ENCODE measurements around the gene CREBBP. TPM values are rescaled to one million over a fixed set of nuclear protein-coding genes. Genes with fewer than 3 reads are reported as not detected.

CREBBP gene
- total RNA-seq, 1 experiment from 2014 or later: 26.4 TPM

DNA sequence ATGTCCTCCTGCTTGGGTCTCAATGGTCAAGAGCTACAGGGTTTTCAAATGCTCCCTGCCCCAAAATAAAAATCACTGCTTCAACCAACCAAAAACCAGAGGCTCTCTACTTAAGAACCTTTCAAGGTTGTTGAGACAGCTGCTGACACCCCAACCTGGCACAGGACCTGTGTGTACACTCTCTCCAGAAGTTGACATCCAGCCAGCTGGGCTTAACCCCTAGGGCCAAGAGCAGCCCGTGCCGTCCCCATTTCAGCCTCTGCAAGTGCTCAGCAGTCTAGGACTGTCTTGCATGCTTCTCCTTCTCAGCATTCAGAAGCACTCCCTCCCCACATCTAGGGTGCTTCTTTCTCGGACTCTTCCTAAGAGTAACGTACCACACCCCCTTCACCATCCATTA lies 104.2 kb downstream of the CREBBP start:
- H3K79me2 ChIP-seq (ENCODE audit: low read length): peaks cover 23% of the 10 kb centered on the region
- H3K4me2 ChIP-seq (ENCODE audit: low read depth, low read length, poor library complexity, severe bottlenecking): no peak overlapping the region
- no peak for DNase-seq
- no peaks in the 10 kb centered on the region for H4K20me1 ChIP-seq (ENCODE audit: insufficient read depth, low read depth, low read length)
- no peak overlapping the region for H2AFZ ChIP-seq (ENCODE audit: low read length)
- no peak overlapping the region for H3K9ac ChIP-seq (ENCODE audit: low read length)
- H3K27me3 ChIP-seq (ENCODE audit: low read length): no peaks in the 10 kb centered on the region
- H3K4me1 ChIP-seq (ENCODE audit: low read length): peaks cover 12% of the 10 kb centered on the region
- no peak overlapping the region for H3K27ac ChIP-seq (ENCODE audit: low read length)
- no peaks in the 10 kb centered on the region for H3K9me2 ChIP-seq (replicated peaks; ENCODE audit: insufficient read depth, low read length)
- no peaks in the 10 kb centered on the region for H3K9me3 ChIP-seq (ENCODE audit: low read length)
- peaks cover 40% of the 10 kb centered on the region for H3K36me3 ChIP-seq (ENCODE audit: insufficient read depth, low read length)
- H3K4me3 ChIP-seq (ENCODE audit: low read length): no peak overlapping the region

DNA sequence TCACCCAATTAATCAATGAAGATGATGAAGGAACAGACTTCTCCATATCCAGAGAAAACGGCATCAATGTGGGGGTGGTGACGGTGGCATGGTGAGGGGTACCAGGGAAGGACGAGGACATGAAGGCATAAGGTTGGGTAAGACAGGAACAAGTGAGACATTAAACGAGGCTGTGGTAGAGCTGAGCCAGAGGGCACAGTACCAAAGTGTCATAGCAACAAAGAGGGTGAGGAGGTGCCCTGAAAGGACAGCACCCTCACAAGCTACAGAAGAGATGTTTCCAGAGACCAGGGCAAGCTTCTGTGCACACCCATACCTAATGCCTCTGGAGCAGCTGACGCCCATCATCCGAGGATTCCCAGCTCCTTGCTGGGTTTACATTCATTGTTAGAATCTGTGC lies 105.7 kb downstream of the CREBBP start:
- H4K20me1 ChIP-seq (ENCODE audit: insufficient read depth, low read depth, low read length): no peaks in the 10 kb centered on the region
- peaks cover 12% of the 10 kb centered on the region for H3K4me1 ChIP-seq (ENCODE audit: low read length)
- H3K27ac ChIP-seq (ENCODE audit: low read length): no peak overlapping the region
- H3K4me2 ChIP-seq (ENCODE audit: low read depth, low read length, poor library complexity, severe bottlenecking): no peak overlapping the region
- H3K4me3 ChIP-seq (ENCODE audit: low read length): no peak overlapping the region
- DNase-seq: no peak
- no peaks in the 10 kb centered on the region for H3K9me3 ChIP-seq (ENCODE audit: low read length)
- no peaks in the 10 kb centered on the region for H3K9me2 ChIP-seq (replicated peaks; ENCODE audit: insufficient read depth, low read length)
- peaks cover 40% of the 10 kb centered on the region for H3K36me3 ChIP-seq (ENCODE audit: insufficient read depth, low read length)
- H3K79me2 ChIP-seq (ENCODE audit: low read length): peaks cover 23% of the 10 kb centered on the region
- no peaks in the 10 kb centered on the region for H3K27me3 ChIP-seq (ENCODE audit: low read length)
- H2AFZ ChIP-seq (ENCODE audit: low read length): no peak overlapping the region
- H3K9ac ChIP-seq (ENCODE audit: low read length): no peak overlapping the region

DNA sequence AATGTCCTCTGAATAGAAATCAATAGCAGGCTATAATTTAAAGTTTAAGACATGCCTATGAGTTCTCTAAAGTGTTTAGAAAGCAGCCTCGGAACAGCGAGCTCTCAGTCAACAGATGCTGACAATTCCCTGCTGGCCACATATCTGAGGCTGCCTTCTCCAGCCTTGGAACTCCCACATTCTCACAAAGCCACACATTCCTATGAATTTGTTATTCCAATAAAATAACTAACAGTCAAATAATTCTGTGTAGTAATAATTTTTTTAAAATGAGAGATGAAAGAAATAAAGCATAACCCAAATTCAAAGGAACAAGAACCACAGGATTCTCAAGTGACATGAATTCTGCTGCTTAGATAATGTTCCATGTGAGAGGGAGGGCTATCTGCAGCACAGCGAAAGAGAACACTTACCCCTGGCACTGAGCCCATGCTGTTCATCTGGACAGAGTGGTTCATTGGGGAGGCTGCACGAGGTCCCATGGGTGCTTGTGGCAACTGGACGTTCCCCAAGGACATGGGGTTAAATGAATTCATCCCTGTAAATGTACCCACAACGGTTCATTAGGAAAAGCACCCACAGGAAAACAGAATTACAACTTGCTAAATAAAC lies 106.3 kb downstream of the CREBBP start:
- H3K27ac ChIP-seq (ENCODE audit: low read length): no peak overlapping the region
- no peak overlapping the region for H3K4me2 ChIP-seq (ENCODE audit: low read depth, low read length, poor library complexity, severe bottlenecking)
- DNase-seq: no peak
- H3K36me3 ChIP-seq (ENCODE audit: insufficient read depth, low read length): peaks cover 40% of the 10 kb centered on the region
- H3K9me3 ChIP-seq (ENCODE audit: low read length): no peaks in the 10 kb centered on the region
- H3K4me3 ChIP-seq (ENCODE audit: low read length): no peak overlapping the region
- H2AFZ ChIP-seq (ENCODE audit: low read length): no peak overlapping the region
- no peaks in the 10 kb centered on the region for H3K27me3 ChIP-seq (ENCODE audit: low read length)
- H3K9me2 ChIP-seq (replicated peaks; ENCODE audit: insufficient read depth, low read length): no peaks in the 10 kb centered on the region
- peaks cover 19% of the 10 kb centered on the region for H3K79me2 ChIP-seq (ENCODE audit: low read length)
- no peak overlapping the region for H3K9ac ChIP-seq (ENCODE audit: low read length)
- H3K4me1 ChIP-seq (ENCODE audit: low read length): peaks cover 12% of the 10 kb centered on the region
- no peaks in the 10 kb centered on the region for H4K20me1 ChIP-seq (ENCODE audit: insufficient read depth, low read depth, low read length)

DNA sequence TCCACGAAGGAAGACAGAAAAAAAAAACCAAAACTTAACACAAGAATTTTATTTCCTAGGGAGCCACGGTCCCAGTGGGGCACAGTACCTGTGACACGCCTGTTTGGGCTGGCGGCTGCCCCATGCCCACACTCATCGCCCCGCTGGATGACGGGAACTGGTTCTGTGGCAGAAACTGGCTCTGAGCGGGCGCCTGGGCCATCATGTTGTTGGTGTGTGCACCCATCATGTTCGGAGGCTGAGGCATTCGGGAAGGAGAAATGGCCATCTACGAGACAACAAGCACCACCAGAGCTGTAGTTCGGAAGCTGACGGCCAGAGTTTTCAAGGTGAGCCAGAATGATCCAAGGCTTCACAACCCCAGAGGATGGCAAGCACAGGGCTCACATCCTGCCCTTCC lies 106.8 kb downstream of the CREBBP start:
- Histone ChIP-seq H3K9me3 (ENCODE audit: low read length) (no peaks in the 10 kb centered on the region), H4K20me1 (ENCODE audit: insufficient read depth, low read depth, low read length) (no peaks in the 10 kb centered on the region), H3K9me2 (replicated peaks; ENCODE audit: insufficient read depth, low read length) (no peaks in the 10 kb centered on the region), H2AFZ (ENCODE audit: low read length) (no peak overlapping the region), H3K4me2 (ENCODE audit: low read depth, low read length, poor library complexity, severe bottlenecking) (no peak overlapping the region), H3K36me3 (ENCODE audit: insufficient read depth, low read length) (peaks cover 40% of the 10 kb centered on the region), H3K4me3 (ENCODE audit: low read length) (no peak overlapping the region), H3K9ac (ENCODE audit: low read length) (no peak overlapping the region), H3K4me1 (ENCODE audit: low read length) (peaks cover 9% of the 10 kb centered on the region), H3K27me3 (ENCODE audit: low read length) (no peaks in the 10 kb centered on the region), H3K27ac (ENCODE audit: low read length) (no peak overlapping the region), H3K79me2 (ENCODE audit: low read length) (peaks cover 18% of the 10 kb centered on the region)
- no peak for DNase-seq

DNA sequence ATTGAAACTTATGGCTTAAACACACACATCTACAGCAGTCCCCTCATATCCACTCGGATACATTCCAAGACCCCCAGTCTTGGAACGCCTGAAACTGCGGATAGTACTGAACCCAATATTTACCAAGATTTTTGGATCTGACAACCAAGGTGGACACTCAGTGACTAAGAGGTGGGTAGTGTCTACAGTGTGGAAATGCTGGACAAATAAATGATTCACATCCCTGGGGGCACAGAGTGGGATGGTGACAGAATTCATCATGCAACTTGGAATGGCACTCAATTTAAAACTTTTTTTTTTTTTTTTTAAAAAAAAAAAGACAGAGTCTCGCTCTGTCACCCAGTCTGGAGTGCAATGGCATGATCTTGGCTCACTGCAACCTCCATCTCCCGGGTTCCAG lies 109.0 kb downstream of the CREBBP start:
- no peak overlapping the region for H3K27ac ChIP-seq (ENCODE audit: low read length)
- H3K27me3 ChIP-seq (ENCODE audit: low read length): no peaks in the 10 kb centered on the region
- H2AFZ ChIP-seq (ENCODE audit: low read length): no peak overlapping the region
- no peak for DNase-seq
- no peak overlapping the region for H3K4me3 ChIP-seq (ENCODE audit: low read length)
- peaks cover 18% of the 10 kb centered on the region for H3K79me2 ChIP-seq (ENCODE audit: low read length)
- no peaks in the 10 kb centered on the region for H3K9me3 ChIP-seq (ENCODE audit: low read length)
- no peaks in the 10 kb centered on the region for H3K9me2 ChIP-seq (replicated peaks; ENCODE audit: insufficient read depth, low read length)
- H3K36me3 ChIP-seq (ENCODE audit: insufficient read depth, low read length): peaks cover 44% of the 10 kb centered on the region
- H3K4me1 ChIP-seq (ENCODE audit: low read length): no peaks in the 10 kb centered on the region
- no peak overlapping the region for H3K4me2 ChIP-seq (ENCODE audit: low read depth, low read length, poor library complexity, severe bottlenecking)
- no peaks in the 10 kb centered on the region for H4K20me1 ChIP-seq (ENCODE audit: insufficient read depth, low read depth, low read length)
- H3K9ac ChIP-seq (ENCODE audit: low read length): no peak overlapping the region

DNA sequence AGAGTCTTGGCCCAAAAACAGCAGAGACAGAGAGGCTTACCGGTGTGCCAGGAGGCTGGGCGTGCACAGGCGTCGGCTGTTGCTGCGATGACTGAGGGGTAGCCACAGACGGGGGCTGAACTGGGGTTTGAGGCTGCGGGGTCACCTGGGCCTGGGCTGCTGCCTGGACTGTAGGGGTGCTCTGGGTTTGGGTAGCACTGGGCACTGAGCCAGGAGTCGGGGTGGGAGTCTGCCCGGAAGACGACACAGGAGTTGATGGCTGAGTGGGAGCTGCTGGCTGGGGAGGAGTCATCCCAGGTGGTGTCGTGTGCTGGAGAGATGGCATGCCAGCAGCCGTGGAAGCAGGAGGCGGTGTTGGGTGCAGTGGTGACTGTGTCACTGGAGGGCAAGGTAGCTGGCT lies 110.0 kb downstream of the CREBBP start:
- H3K4me2 ChIP-seq (ENCODE audit: low read depth, low read length, poor library complexity, severe bottlenecking): no peak overlapping the region
- no peak overlapping the region for H2AFZ ChIP-seq (ENCODE audit: low read length)
- H4K20me1 ChIP-seq (ENCODE audit: insufficient read depth, low read depth, low read length): no peaks in the 10 kb centered on the region
- peaks cover 24% of the 10 kb centered on the region for H3K79me2 ChIP-seq (ENCODE audit: low read length)
- H3K36me3 ChIP-seq (ENCODE audit: insufficient read depth, low read length): peaks cover 46% of the 10 kb centered on the region
- H3K9me3 ChIP-seq (ENCODE audit: low read length): no peaks in the 10 kb centered on the region
- no peaks in the 10 kb centered on the region for H3K9me2 ChIP-seq (replicated peaks; ENCODE audit: insufficient read depth, low read length)
- H3K9ac ChIP-seq (ENCODE audit: low read length): no peak overlapping the region
- H3K4me3 ChIP-seq (ENCODE audit: low read length): no peak overlapping the region
- H3K27me3 ChIP-seq (ENCODE audit: low read length): no peaks in the 10 kb centered on the region
- H3K4me1 ChIP-seq (ENCODE audit: low read length): no peaks in the 10 kb centered on the region
- no peak overlapping the region for H3K27ac ChIP-seq (ENCODE audit: low read length)
- DNase-seq: no peak

DNA sequence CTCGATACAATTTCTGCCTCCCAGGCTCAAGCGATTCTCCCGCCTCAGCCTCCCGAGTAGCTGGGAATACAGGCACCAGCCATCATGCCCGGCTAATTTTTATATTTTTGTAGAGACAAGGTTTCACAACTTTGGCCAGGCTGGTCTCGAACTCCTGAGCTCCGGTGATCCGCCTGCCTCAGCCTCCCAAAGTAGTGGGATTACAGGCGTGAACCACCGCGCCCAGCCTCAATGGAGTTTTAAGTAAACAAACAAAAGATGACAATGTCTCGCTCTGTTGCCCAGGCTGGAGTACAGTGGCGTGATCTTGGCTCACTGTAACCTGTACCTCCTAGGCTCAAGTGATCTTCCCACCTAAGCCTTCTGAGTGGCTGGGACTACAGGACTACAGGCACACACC lies 110.6 kb downstream of the CREBBP start:
- no peak overlapping the region for H3K27ac ChIP-seq (ENCODE audit: low read length)
- peaks cover 24% of the 10 kb centered on the region for H3K79me2 ChIP-seq (ENCODE audit: low read length)
- H3K4me2 ChIP-seq (ENCODE audit: low read depth, low read length, poor library complexity, severe bottlenecking): no peak overlapping the region
- H3K9ac ChIP-seq (ENCODE audit: low read length): no peak overlapping the region
- H3K27me3 ChIP-seq (ENCODE audit: low read length): no peaks in the 10 kb centered on the region
- H3K9me3 ChIP-seq (ENCODE audit: low read length): no peaks in the 10 kb centered on the region
- H2AFZ ChIP-seq (ENCODE audit: low read length): no peak overlapping the region
- no peak for DNase-seq
- no peak overlapping the region for H3K4me3 ChIP-seq (ENCODE audit: low read length)
- no peaks in the 10 kb centered on the region for H4K20me1 ChIP-seq (ENCODE audit: insufficient read depth, low read depth, low read length)
- H3K9me2 ChIP-seq (replicated peaks; ENCODE audit: insufficient read depth, low read length): no peaks in the 10 kb centered on the region
- H3K36me3 ChIP-seq (ENCODE audit: insufficient read depth, low read length): peaks cover 41% of the 10 kb centered on the region
- H3K4me1 ChIP-seq (ENCODE audit: low read length): no peaks in the 10 kb centered on the region

DNA sequence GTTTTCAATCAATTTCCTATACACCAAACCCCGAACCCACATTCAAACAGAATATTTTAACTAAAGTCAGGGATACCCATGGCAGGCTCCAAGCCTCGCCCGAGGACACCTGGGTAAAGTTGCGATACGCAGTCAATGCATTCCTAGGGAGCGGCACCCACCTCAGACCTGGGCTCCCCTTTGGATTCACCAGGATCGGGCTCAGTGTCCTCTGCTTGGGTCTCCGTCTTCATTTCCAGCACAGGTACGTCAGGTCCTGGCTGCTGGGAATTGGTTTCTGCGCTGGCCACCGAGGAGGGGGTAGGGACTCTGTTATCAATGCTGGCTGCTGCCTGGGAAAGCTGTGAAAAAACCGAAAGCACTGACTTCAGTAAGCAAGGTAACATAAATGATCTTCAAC lies 111.5 kb downstream of the CREBBP start:
- no peak overlapping the region for H3K4me2 ChIP-seq (ENCODE audit: low read depth, low read length, poor library complexity, severe bottlenecking)
- H3K9me3 ChIP-seq (ENCODE audit: low read length): no peaks in the 10 kb centered on the region
- no peak overlapping the region for H3K9ac ChIP-seq (ENCODE audit: low read length)
- no peaks in the 10 kb centered on the region for H3K27me3 ChIP-seq (ENCODE audit: low read length)
- H3K27ac ChIP-seq (ENCODE audit: low read length): no peak overlapping the region
- peaks cover 31% of the 10 kb centered on the region for H3K36me3 ChIP-seq (ENCODE audit: insufficient read depth, low read length)
- H2AFZ ChIP-seq (ENCODE audit: low read length): no peak overlapping the region
- H3K79me2 ChIP-seq (ENCODE audit: low read length): peaks cover 19% of the 10 kb centered on the region
- H3K9me2 ChIP-seq (replicated peaks; ENCODE audit: insufficient read depth, low read length): no peaks in the 10 kb centered on the region
- H3K4me1 ChIP-seq (ENCODE audit: low read length): no peaks in the 10 kb centered on the region
- DNase-seq: no peak
- H3K4me3 ChIP-seq (ENCODE audit: low read length): no peak overlapping the region
- H4K20me1 ChIP-seq (ENCODE audit: insufficient read depth, low read depth, low read length): no peaks in the 10 kb centered on the region

Measured in Karpas-422 (cell line).